ELR (cell line): Measurements from ENCODE around the gene PAFAH1B2.
"Not testable (repeated sequence)": the region's sequence is repeated elsewhere in the genome, so short reads cannot be mapped to it uniquely, and the experiment has no call there.

Experiments used
- DNase-seq: peaks from one replicate; pipeline ENCODE4 v3.0.0-alpha.2; 2015; ENCODE audit warnings: low read depth

PAFAH1B2 gene

DNA sequence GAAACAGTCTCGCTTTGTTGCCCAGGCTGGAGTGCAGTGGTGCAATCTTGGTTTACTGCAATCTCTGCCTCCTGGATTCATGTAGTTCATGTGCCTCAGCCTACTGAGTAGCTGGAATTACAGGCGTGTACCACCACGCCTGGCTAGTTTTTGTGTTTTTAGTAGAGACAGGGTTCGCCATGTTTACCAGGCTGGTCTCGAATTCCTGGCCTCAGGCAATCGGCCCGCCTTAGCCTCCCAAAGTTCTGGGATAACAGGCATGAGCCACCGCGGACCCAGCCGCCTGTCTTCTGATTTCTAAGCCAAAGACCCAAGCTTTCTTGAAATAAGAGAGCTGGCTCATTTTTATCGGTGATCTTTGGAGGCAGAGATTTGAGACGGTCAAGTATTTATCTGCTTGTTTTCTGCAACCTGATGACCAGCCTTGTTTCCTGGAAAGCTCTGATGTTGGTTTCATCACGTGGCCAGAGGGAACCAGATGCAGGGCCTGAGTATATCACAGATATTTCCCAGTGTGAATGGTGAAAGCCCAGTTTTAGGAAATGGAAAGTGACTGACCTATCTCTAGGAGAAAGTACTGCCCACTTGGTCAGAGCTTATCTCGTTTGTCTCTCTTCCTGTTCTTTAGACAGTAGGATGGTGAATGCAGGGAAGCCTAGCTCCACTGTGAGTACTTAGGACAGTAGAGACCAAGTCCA is 28.8 kb downstream of the PAFAH1B2 start:
- DNase-seq, result no peak

DNA sequence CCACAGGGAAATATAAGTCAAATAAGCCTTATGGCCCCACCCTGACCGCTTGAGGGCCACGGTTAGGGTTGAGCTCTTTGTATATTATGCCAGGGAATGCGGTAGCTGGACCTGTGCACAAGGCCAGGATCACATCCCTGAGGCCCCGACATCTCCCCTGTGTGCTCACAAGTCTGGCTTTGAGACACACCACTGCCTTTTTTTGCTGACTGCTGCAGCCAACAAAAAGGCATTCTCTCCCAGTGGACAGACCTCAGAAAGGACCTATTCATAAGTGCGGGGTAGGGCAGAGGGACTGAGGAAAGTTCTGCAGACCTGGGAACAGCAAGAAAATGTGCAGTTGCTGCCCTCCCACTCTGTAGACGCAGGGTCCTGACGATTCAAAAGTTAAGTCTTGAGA is 31.0 kb downstream of the PAFAH1B2 start:
- no peak for DNase-seq

DNA sequence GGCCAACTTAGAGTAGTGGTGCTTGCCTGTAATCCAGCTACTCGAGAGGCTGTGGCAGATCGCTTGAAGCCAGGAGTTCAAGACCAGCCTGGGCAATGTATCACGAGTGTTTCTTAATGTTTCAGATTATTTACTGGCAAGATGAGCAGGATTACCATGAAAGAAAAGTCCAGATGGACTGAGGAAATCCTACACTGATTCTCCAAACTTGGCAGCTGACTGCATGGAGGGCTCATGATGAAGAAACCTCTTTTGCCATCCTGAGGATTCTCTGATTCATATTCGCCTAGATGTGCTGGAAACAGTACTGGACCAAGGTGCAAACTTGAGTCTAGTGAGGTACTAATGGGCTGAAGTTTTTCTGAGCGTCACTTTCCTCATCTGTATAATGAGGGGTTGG is 31.7 kb downstream of the PAFAH1B2 start:
- no peak for DNase-seq

DNA sequence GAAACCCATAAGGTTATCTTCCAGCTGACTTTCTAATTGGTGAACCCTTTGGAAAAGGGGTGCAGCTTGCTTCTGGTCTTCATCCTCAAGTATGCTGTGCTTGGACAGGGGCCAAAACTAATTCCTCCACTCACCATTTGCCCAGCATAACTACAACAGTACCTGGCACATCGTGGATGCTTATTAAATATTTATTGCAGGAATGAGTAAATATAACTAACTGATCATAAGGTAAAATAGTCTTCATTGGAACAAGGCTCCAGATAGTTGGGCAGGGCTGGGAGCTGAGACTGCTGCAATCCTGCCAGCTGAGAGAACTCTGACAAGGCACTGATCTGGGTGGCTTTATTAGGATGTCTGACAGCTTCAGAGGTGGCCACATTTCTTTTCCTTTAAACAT is 32.1 kb downstream of the PAFAH1B2 start:
- no peak for DNase-seq

DNA sequence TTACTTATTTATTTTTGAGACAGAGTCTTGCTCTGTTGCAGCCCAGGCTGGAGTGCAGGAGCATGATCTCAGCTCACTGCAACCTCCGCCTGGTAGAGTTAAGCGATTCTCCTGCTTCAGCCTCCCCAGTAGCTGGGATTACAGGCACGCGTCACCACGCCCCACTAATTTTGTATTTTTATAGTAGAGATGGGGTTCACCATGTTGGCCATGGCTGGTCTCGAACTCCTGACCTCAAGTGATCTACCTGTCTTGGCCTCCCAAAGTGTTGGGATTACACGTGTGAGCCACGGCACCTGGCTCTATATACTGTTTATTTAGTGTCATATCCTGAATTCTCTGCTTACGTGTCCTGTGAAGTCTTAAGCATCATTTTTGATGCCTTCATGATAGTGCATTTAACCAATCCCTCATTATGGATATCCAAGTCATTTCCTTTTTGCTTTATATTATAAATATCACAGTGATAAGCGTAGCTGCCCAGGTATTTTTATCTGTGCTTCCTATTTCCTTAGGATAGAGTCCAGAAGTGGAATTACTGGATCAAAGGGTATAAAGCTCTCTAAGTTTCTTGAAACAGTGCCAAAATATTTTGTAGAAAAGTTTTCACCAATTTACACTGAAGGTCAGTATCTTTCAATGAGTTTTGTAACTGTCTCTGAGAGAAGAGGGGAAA is 33.6 kb downstream of the PAFAH1B2 start:
- no peak for DNase-seq

DNA sequence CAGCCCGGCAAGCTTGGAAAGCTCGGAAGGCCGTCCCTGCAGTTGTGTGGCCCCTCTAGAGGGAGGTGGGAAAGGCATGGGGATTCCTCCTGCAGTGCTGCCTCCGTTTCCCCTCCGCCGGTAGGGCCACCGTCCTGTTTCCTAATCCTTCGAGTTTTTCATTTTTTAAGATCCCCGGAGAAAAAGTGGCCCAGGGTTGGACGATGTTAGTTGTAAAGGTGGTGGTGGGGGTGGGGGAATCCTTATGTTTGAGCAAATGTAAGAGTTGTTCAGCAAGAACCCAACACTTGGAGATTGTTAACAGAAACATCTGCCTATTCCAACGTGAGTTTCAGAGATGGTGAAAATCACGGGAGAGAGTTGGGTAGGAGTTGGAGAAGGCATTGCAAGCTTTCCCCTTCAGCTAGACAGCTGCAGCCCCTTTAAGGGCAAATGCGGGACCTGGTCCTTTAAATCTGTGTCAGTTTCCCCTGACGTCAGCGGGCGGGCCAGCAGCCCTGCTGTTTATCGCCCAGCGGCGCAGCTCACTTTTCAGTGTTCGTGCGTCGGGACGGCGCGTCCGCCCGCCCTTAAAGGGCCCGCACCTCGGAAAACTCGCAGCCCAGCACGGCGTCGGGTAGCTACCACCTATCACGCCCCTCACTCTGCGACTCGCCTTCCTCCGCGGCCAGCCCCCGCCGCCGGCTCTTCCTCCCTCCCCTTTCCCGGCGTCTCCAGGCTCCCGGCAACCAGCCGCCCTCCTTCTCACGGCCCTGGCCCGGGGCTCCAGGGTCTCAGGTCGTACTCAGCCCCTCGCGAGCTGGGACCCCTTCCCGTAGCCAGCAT is 34.3 kb downstream of the PAFAH1B2 start, which contains the start of gene SIDT2:
TSS of gene SIDT2 (plus strand) at position 534 of the 825 bp plus-strand sequence. CDS start 521 bp downstream, outside the sequence.
- DNase-seq, result peak; percentile 92

DNA sequence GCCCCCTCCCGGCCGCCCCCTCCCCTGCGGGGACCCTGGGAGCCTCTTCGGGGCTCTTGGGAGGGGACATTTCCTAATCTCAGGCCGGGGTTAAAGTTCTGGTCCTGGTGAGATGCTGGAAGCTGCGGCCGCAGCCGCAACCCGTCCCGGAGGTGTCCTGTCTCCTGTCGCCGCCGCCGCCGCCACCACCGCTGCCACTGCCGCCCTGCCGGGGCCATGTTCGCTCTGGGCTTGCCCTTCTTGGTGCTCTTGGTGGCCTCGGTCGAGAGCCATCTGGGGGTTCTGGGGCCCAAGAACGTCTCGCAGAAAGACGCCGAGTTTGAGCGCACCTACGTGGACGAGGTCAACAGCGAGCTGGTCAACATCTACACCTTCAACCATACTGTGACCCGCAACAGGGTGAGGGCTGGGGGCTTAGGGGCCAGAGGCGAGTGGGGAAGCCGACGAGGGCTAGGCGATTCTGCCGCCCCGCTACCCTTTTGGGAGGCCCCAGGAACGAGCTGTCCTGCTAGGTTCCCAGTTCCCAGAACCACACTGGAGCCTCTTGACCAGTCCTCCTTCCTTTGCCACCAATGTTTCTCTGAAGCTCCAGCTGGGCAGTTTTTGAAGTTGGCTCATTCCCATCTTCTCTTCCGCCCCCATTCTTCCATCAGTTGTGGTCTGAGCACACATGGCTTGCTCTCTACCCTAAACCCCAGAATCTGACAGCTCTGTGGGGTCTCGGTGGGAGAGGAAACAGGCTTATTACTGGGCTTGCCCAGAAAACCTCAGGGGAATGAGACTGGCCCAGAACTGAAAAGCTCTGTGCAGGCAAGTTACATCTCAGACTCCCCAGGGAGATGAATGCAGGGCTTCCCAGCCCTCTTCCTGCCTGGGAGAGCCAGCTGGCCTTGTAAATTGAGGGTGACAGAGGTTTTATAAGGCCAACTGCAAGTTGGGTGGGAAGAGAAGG is 35.2 kb downstream of the PAFAH1B2 start:
- peak; percentile 37 for DNase-seq

DNA sequence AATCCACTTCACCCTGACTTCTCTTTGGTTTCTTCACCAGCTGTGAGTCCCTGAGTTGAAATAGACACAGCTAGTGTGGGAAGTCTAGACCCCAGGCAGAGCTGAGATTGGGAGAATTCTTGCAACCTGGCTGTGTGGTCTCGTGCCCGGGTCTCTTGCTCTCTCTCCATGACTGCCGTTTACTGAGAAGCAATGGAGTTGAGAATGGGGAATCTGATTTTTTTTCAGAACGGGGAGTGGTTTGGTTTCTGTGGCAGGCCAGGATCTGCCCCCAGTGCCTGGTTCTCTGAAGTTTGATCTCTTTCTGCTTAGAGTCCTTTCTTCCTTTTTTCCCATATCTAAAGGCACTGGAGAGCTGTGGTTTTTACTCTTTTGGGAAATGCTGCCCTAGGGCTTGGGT is 35.9 kb downstream of the PAFAH1B2 start:
- no peak for DNase-seq

DNA sequence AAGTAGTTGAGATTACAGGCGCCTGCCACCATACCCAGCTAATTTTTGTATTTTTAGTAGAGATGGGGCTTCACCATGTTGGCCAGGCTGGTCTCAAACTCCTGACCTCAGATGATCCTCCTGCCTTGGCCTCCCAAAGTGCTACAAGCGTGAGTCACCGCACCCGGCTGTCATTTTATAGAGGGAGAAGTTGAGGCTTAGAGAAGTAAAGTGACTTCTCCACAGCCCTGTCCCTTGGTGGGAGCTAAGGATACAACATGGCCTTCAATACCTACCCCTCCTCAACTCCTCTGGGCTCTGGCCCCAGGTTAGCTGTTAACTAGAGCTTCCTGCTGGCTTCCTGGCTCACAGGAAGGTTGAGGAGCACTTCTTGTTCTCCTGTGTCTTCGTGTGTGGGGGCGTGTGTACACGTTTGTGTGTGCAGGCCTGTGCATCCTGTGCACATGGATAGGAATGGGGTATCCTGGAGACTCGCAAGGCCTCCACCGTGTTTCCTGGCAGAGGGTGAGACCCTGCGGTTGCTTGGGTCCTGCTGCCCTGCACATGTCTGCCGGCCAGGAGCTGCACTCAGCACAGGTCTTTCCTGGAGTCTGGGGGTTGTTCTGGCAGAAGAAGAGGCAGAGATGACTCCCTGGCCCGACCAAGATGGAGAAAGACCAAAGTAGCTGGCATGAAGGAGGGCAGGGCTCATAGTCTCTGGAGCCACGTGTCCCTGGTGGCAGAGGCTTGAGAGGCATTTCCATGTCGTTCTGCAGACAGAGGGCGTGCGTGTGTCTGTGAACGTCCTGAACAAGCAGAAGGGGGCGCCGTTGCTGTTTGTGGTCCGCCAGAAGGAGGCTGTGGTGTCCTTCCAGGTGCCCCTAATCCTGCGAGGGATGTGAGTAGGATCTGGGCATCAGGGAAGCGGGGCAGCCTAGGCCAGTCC is 36.8 kb downstream of the PAFAH1B2 start:
- peak; percentile 75 for DNase-seq

DNA sequence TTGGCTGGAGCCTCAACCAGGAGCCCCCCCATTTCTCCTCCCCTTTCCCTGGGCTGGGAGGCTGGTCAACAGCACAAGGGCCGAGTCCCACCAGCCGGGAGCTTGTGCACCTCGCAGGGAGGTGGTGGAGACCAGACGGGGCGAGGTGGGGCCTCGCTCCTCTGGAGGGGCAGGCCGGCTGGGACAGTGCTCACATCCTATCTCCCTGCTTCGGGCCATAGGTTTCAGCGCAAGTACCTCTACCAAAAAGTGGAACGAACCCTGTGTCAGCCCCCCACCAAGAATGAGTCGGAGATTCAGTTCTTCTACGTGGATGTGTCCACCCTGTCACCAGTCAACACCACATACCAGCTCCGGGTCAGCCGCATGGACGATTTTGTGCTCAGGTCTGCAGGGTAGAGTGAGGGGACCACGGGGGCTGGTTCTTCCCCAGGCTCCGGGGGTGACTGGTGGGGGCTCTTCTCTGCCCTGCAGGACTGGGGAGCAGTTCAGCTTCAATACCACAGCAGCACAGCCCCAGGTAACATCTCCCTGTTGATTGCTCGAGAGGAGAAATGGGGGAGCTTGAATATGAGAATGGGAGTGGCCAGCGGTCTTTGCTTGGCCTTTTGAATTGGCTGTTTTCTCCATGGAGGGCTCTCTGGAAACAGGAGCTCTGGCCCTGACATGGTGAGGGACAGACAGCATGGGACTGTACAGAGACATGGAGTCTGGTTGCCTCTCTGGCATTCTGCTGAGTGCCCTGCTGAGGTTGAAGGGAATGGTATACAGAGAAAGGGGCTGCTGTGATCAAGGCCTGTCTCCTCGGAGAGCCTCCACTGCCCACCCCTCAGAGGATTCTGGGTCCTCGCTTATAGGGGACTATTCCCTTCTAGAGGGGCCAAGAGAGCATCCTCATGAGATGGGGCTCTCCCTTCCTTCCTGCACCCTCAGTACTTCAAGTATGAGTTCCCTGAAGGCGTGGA is 37.8 kb downstream of the PAFAH1B2 start:
- DNase-seq, result no peak

DNA sequence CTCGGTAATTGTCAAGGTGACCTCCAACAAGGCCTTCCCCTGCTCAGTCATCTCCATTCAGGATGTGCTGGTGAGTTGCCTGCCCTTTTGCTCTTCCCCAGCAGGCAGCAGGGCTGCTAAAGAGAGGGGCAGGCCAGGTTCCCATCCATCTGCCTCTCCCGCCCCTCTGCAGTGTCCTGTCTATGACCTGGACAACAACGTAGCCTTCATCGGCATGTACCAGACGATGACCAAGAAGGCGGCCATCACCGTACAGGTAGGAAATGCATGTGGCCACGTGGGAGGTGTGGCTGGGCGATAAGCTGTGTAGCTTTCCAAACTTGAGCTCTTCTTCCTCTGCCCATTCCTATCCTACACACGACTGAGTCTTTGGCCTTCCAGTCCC is 38.5 kb downstream of the PAFAH1B2 start:
- no peak for DNase-seq

DNA sequence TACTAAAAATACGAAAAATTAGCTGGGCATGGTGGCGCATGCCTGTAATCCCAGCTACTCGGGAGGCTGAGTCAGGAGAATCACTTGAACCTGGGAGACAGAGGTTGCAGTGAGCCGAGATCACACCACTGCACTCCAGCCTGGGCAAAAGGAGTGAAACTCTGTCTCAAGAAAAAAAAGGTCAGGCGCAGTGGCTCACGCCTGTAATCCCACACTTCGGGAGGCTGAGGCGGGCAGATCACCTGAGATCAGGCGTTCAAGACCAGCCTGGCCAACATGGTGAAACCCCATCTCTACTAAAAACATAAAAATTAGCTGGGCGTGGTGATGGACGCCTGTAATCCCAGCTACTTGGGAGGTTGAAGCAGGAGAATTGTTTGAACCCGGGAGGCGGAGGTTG is 39.1 kb downstream of the PAFAH1B2 start:
- DNase-seq, result not testable (repeated sequence)

DNA sequence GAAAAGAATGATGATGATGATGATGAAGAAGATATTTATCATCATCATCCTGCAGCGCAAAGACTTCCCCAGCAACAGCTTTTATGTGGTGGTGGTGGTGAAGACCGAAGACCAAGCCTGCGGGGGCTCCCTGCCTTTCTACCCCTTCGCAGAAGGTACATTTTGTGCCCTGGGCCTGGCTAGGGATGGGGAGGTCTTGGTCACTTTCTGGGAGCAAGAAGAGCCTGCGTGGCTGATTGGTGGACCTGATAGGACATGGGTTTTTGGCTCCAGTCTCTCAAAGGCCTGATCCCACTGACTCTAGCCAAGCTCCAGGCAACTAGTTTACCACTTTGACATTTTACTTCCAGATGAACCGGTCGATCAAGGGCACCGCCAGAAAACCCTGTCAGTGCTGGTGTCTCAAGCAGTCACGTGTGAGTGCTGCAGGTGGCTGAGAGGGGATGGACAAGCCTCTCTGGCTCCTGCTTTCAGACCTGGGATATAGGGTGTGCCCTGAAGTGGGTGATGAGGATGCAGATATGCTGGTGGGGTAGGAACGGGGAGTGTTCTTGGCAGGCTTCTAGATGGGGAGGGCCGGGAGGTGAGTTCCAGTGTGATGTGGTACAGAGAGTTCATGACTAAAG is 39.8 kb downstream of the PAFAH1B2 start:
- no peak for DNase-seq

DNA sequence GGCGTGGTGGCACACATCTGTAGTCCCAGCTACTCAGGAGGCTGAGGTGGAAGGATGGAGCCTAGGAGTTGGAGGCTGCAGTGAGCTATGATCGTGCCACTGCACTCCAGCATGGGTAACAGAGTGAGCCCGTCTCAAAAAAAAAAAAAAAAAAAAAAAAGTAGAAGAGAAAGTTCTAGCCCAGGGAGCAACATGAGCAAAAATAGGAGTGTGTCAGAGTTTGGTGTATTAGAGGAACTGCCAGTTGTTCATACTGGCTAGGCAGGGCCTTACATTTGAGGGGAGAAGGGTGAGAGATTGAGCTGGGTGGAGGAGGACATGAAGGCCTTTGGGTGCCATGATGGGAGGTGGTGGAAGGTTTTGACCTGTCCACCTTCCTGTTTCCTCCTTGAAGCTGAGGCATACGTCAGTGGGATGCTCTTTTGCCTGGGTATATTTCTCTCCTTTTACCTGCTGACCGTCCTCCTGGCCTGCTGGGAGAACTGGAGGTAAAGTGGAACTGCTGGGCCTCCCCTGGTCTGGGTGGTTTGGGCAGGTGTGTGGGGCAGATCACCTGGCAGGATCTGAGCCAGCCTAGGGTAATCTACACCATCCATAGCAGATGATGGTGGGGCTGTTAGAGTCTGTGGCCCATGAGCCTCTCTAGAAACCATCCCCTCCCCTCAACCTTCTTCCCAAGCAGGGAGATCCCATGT is 41.8 kb downstream of the PAFAH1B2 start:
- DNase-seq, result no peak

DNA sequence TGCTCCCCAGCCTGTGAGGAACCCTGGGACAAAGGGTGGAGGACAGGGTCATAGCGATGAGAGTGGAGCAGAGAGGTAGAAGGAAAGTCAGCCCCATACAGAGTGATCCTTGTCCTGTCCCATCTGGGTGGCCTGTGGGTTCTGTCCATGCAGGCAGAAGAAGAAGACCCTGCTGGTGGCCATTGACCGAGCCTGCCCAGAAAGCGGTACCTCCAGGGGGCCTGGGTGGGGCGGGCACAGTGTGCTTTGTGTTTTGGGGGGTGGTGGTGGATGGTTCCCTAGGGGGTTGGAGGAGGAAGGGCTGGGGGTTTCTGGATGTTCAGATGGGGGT is 42.3 kb downstream of the PAFAH1B2 start:
- DNase-seq, result no peak

DNA sequence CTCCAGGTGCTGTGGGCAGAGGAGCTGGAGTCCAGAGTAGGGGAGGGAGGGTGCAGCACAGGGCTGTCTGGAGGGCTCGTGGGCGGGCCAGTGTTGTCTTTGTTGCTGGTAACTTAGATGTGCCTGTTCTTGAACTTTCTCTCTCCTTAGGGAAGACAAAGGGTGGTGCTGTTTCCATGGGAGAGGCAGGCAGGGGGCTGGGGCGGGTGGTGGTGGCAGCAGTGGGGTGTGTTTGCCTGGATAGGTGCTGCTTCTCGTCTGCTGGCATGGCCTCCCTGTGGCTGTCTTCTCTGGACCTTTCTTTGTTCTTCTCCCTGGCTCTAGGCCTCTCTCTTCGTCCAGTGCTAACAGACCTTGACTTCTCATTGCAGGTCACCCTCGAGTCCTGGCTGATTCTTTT is 42.9 kb downstream of the PAFAH1B2 start:
- no peak for DNase-seq

DNA sequence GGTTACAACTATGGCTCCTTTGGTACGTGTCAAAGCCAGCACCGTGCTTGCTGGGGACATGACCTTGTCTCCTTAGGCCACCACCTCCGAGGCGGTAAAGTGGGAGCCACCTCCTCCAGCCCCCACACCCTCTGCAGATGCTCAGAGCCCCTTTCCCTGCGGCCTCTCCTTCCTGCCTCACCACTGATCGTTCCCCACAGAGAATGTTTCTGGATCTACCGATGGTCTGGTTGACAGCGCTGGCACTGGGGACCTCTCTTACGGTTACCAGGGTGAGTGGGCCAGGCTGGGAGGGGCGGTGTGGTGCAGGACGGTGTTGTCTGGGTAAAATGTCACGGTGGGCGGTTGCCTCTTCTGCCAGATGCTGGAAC is 43.3 kb downstream of the PAFAH1B2 start:
- no peak for DNase-seq

DNA sequence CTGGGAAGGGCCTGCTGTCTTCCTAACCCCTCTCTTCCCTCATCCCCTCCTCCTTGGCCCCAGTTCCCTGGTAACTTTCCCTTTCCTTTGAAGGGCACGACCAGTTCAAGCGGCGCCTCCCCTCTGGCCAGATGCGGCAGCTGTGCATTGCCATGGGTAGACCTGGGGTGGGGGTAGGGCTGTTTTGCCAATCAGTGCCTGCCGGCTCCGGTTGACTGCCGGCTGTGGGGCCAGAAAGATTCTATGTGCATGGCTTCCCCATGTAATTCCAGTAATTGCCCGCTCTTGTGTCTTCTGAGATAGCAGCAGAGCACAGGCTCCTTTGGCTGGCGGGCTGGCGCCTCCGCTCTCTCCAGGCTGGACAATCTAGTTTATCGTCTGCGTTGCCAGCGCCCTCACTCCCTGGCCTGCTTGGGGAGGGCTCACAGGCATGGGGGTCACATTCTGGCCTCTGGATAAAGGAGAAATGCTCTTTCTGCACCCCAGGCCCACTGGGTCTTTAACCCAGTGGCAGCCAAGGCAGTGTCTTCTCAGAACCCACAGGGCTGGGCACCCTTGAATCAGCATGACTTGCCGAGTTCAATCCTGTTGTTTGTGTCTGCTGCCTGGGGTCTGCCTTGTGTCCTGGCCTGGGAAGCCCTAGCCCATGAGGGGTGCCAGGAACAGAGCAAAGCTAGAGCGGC is 43.9 kb downstream of the PAFAH1B2 start:
- DNase-seq, result no peak
